GM19023 (cell line): ENCODE data around the gene ROS1.
"Not testable (repeated sequence)": the region's sequence is repeated elsewhere in the genome, so short reads cannot be mapped to it uniquely, and the experiment has no call there.

Experiments used
- ATAC-seq: cut with Tn5 transposase; IDR thresholded peaks from one replicate; pipeline ENCODE4 v1.9.1; 2021; ENCODE audit warnings: mild to moderate bottlenecking, moderate library complexity; ENCODE audit not compliant: unreplicated experiment

Gene ROS1

DNA sequence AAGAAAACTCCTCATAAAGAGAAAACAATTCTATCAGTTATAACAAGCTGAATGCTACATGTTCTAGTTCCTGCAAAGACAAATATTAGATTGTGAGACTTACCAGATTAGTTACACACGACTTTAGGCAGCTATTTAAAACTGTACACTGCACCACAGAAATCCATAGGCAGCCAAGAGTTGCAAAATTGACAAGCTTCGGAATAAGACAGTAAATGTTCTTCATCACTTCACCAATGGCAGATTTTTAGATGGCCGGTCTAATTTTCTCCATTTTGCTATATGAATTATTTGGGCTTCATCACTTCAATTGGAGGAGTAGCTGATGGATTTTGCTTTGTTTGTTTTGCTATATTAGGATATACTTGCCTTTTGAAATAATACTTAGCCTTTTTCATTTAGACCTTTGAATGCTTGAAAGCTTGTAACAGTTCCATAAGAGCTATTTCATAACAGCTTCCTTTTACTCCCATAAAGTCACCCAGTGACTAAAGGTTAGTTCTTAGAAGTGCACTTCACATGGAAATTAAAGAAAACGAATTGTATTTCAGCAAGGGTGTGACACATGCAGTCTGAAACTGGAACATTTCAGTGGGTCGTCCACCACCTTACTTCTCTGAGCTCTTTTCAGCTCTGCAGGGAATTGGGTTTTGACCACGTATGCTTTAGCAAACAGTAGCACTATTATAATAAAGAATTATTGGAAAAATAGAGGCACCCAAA is at the start of gene ROS1:
Gene ROS1 (minus strand): TSS at position 512 of the 723 bp plus-strand sequence. CDS start 286 bp downstream, at position 226.
- ATAC-seq, result no peak

DNA sequence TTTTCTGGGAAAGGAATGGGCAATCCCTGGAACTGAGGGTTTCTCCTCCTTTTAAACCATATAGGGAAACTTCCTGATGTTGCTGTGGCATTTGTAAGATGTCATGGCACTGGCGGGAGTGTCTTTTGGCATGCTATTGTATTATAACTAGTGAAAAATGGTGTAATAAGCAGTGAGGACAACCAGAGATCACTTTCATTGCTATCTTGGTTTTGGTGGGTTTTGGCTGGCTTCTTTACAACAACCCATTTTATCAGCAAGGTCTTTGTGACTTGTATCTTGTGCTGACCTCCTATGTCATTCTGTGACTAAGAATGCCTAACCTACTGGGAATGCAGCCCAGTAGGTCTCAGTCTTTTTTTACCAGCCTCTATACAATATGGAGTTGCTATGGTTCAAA is 47.7 kb upstream of the ROS1 start:
- ATAC-seq, result no peak

DNA sequence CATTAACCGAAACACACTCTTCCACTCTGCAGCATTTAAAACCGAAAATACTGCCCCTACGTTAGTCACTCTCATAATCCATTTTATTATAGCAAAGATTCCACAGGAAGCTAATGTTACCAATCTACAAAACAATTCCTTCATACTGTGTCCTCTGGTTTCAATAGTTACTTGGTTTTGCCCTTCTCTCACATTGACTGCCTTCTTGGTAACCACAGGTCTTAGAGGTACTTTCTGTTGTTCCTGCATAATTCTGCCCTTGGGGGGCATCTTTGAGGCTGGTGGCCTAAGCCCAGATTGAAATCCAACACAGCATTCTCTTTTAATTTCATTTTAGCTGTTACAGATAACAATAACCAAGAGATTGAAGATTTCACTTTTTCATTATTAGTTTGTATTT is 46.9 kb upstream of the ROS1 start:
- no peak for ATAC-seq

GRCh38 chr6:117469791-117470190 is 44.0 kb upstream of the ROS1 start:
- no peak for ATAC-seq

DNA sequence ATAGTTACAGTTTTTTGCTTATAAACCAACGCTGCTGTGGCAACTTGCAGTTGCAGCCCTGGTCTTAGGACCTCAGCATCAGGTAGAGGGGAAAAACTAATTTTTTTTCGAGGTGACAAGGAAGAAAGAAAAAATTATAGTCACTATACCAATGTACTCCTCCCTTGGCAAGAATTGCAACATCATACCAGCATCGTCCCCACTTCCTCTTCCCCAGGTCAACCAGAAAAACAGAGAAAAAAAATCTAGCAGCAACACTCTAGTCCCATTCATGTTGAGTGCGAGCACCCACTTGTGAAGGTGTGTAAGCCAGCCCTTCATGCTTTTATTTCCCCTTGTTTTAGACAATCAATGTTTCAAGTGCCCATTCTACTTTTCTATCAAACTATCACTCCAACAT is 43.6 kb upstream of the ROS1 start:
- no peak for ATAC-seq

- ATAC-seq, result not testable (repeated sequence)
Measured at GRCh38 chr6:117468527-117468926, 42.8 kb upstream of the ROS1 start.

GRCh38 chr6:117467876-117468275 is 42.1 kb upstream of the ROS1 start:
- ATAC-seq, result no peak

DNA sequence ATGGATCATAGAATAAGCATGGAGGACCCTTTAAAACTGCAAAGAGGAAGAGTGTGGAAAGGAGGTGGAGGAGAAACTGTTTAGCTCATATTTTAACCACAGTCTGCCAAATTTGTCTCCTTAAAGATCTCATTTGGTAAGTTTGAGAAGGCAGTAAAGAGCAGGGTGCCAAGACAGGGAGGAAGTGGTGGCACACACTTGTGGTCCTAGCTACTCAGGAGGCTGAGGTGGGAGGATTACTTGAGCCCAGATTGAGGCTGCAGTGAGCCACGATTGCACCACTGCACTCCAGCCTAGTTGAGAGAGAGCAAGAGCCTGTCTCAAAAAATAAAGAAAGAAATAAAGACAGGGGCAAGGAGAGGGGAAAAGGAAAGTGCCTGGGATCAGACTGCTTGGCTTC is 39.9 kb upstream of the ROS1 start:
- no peak for ATAC-seq

- ATAC-seq, result peak; percentile 10
Measured at GRCh38 chr6:117464700-117465099, 39.0 kb upstream of the ROS1 start.

DNA sequence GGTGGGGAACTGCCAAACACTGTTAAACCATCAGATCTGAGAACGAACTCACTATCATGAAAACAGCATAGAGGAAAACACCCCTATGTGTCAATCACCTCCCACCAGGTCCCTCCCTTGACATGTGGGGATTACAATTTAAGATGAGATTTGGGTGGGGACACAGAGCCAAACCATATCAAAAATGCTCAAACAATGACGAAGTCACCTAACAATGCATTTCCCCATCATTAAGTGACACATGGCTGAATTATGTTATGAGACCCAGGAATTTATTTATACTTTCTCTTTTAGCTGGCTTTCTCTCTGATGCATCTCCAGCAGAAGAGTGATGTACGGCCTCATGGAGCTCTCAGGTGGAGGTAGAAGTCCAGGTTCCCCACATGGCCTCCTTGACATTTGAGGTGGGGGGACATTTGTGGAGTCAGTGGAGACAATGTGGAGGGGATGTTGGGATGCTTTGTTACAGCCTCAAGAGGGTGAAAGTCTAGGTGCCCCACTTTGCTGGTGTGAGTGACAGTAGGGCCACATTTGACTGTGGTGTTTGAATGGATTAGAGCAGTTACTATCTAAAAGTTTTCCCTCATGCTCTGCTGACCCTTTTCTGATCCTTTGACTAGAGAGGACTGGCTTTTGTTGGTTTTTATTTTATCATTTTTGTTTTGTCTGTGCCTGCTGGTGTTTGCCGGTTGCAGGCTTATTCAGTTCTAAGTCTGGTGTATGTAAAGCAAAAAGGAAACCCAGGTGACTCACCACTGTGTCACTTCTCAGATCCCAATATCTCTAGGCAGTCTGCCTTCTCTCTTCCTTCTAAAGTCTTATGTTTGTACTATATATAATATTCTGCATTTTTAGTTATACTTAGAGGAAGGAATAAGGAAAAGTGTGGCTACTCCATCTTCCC is 38.3 kb upstream of the ROS1 start:
- ATAC-seq, result peak; percentile 77

DNA sequence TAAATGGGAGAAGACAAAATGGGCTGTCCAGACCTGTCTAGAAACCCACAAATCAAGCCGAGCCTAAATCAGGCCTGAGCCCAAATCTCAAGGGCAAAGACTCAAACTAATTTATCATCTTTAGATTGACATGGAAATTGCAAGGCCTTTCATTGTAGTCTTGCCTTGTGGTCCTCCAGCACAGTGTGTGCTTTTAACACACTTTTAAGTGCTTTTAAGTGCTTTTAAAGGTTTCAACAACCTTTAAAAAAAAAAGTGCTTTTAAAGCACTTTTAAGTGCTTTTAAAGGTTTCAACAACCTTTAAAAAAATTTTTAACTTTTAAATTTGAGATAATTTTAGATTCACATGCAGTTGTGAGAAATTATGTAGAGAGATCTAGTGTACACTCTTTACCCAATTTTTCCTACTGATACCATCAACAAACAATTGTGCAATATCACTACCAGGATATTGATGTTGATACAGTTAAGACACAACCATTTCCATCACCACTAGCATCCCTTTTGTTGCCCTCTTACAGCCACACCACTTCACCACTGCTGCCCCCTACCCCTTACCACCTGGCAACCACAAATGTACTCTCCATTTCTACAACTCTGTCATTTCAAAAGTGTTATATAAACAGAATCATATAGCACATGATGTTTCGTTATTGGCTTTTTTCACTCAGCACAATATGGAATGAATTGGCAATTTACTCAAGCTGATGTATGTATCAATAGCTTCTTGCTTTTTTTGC is 33.6 kb upstream of the ROS1 start:
- ATAC-seq, result no peak

DNA sequence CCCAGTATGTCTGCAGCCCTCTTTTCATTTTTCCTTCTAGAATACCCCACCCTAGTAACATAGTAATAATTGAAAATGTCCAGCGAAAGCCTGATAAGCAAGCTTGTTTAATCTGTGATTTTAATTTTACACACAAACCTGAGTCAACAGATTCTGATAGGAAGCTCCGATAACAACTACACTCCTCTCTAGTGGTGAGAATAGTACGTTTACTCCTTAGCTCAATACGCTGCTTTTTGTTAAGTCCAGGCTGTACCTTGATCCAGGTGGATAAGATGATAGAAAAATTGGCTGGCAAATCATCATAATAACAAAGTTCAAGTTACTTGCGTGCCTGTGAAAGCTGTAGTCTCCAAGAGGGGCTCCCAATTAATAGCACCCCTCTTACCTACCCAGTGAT is 31.3 kb upstream of the ROS1 start:
- no peak for ATAC-seq

- no peak for ATAC-seq
Measured at GRCh38 chr6:117456250-117456649, 30.5 kb upstream of the ROS1 start.

GRCh38 chr6:117451671-117452070 is 25.9 kb upstream of the ROS1 start:
- ATAC-seq, result no peak

- ATAC-seq, result no peak
Measured at GRCh38 chr6:117449549-117450439, 24.1 kb upstream of the ROS1 start.

GRCh38 chr6:117448732-117449485 is 23.2 kb upstream of the ROS1 start:
- ATAC-seq, result no peak

GRCh38 chr6:117448011-117448410 is 22.3 kb upstream of the ROS1 start:
- ATAC-seq, result no peak

DNA sequence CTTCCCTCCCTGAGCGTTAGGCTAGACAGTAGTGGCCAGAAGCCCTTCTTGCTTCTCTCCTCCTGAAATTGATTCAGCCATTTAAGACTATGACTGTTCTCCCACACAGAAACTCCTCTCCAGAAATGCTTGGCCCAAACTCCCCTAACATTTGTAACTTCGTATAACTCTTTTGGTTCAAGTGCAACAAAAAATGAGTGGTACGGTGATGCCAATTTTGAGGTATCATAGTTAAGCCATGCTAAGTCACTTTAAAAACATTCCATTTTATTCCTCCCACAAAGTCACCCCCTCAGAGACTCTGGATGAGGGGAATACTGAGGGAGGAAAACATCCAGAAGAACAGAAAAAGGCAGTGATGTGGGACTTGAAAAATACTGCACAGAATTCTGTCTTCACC is 21.1 kb upstream of the ROS1 start:
- no peak for ATAC-seq

- no peak for ATAC-seq
Measured at GRCh38 chr6:117444600-117444999, 18.9 kb upstream of the ROS1 start.

GRCh38 chr6:117442313-117442712 is 16.6 kb upstream of the ROS1 start:
- not testable (repeated sequence) for ATAC-seq
